ENCODE data around the gene ISOC2. TPM values are rescaled to one million over a fixed set of nuclear protein-coding genes. Genes with fewer than 3 reads are reported as not detected.
"Not testable (repeated sequence)": the region's sequence is repeated elsewhere in the genome, so short reads cannot be mapped to it uniquely, and the experiment has no call there.

Gene ISOC2
- polyA plus RNA-seq: 40.0 TPM

- no peaks in the 10 kb centered on the region for H3K9me3 Mint-ChIP-seq
- no peaks in the 10 kb centered on the region for H3K36me3 Mint-ChIP-seq
- peak within 1 kb of the TSS; percentile 49 to 93 (median 92) for H3K27ac Mint-ChIP-seq
- peaks cover 10 to 19% (median 15%) of the 10 kb centered on the region in 3 donors for H3K4me1 Mint-ChIP-seq
- peak within 1 kb of the TSS; percentile 82 to 98 (median 92) for H3K4me3 Mint-ChIP-seq
- H3K27me3 Mint-ChIP-seq: no peaks in the 10 kb centered on the region
Measured at GRCh38 chr19:55461259-55461973, at the start of gene ISOC2. Gene ISOC2 (minus strand): TSS chr19:55461642. CDS start chr19:55456486, 5,156 bp downstream.

DNA sequence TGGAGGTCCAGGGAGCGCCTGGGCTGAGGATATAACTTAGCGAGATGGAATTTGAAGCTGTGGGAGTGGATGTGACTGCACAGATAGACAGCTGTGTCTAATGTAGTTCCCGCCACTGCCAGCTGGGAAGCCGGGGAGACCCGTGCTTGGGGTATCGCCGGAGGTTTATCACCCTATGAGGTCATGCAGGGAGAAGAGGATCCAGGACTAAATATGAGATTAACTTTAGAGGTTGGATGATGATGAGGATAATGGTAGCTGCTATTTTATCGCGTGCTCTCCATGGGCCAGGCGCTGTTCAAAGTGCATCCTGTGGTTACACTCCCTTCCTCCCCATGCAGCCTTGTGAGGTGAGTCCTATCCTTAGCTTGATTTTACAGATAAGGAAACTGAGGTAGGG lies 46.7 kb upstream of the ISOC2 start:
- no peaks in the 10 kb centered on the region for H3K9me3 Mint-ChIP-seq
- peaks cover 3 to 12% (median 4%) of the 10 kb centered on the region in 3 donors for H3K4me1 Mint-ChIP-seq
- no peak overlapping the region for H3K27ac Mint-ChIP-seq
- peak overlapping the region in 1 of 4 donors; percentile 7 for H3K4me3 Mint-ChIP-seq
- peaks cover 2% of the 10 kb centered on the region for H3K36me3 Mint-ChIP-seq
- peaks cover 3% of the 10 kb centered on the region for H3K27me3 Mint-ChIP-seq

GRCh38 chr19:55504981-55505380 lies 43.5 kb upstream of the ISOC2 start:
- Mint-ChIP-seq H3K27me3 (no peaks in the 10 kb centered on the region), H3K9me3 (no peaks in the 10 kb centered on the region), H3K36me3 (peaks cover 4% of the 10 kb centered on the region)

GRCh38 chr19:55504252-55504603 lies 42.8 kb upstream of the ISOC2 start:
- Mint-ChIP-seq H3K27ac (peak overlapping the region; percentile 91 to 98 (median 93)), H3K36me3 (peaks cover 4% of the 10 kb centered on the region), H3K4me1 (peaks cover 5 to 14% (median 7%) of the 10 kb centered on the region in 3 donors), H3K4me3 (peak overlapping the region; percentile 83 to 96 (median 96)), H3K27me3 (no peaks in the 10 kb centered on the region), H3K9me3 (no peaks in the 10 kb centered on the region)

More at GRCh38 chr19:55504981-55505380, 43.5 kb upstream of the ISOC2 start:
- Mint-ChIP-seq H3K27ac (peak overlapping the region in 1 of 3 donors; percentile 58), H3K4me1 (peaks cover 5 to 14% (median 7%) of the 10 kb centered on the region in 3 donors), H3K4me3 (peak overlapping the region in 2 of 4 donors; percentile 9 to 26)

DNA sequence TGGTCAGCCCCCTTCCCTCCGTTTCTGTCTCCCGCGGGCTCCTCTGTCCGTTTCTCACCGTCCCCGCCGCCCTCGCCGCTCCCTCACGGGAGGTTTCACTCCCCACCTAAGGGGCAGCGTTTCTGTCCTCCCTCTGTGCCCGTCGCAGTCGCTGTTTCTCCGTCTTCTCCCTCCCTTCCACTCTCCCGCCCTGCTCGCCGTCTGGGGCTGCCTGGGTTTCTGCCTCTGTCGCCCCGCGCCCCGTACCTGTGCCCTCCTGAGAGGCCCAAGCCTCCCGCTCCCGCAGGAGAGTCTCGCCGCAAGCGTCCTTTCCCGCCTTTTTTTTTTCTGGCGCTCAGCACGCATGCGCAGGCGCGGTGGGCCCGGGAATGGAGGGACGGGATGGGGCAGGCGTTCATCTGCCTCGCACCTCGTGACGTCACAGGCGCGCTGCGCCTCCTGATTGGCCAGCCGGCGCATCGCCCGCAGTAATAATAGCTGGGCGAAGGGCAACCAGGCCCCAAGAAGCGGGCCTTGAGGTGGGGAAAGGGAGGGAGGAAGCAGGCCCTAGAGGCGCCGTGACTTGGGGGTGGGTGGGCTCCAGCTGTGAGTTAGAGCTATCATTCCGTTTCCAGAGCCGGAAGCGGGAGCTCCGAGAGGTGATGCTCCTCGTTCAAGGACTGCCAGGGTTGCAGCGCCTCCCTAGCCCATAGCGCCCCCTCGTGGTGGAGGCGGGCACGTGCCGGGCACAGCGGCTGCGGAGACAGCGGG lies 42.2 kb upstream of the ISOC2 start:
- H3K4me3 Mint-ChIP-seq: peak overlapping the region; percentile 83 to 96 (median 96)
- H3K27ac Mint-ChIP-seq: peak overlapping the region; percentile 91 to 98 (median 93)
- no peaks in the 10 kb centered on the region for H3K9me3 Mint-ChIP-seq
- H3K27me3 Mint-ChIP-seq: no peaks in the 10 kb centered on the region
- H3K4me1 Mint-ChIP-seq: peaks cover 5 to 14% (median 7%) of the 10 kb centered on the region in 3 donors
- peaks cover 4% of the 10 kb centered on the region for H3K36me3 Mint-ChIP-seq

DNA sequence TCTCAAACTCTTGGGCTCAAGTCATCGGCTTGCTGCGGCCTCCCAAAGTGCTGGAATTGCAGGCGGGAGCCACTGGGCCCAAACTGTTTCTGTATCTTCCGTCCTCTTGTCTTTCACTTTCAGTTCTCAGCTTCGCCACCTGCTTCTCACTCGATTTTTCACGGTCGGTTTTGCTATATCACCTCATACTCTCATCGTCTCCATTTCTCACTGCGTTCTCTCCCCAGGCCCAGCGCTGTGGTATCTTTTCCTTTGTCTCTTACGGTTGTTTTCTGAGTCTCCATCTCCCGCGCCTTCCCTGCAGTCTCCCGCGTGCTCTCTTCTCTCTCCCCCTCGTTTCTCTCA lies 41.7 kb upstream of the ISOC2 start:
- H3K9me3 Mint-ChIP-seq: no peaks in the 10 kb centered on the region
- no peaks in the 10 kb centered on the region for H3K27me3 Mint-ChIP-seq
- H3K36me3 Mint-ChIP-seq: peaks cover 4% of the 10 kb centered on the region
- peak overlapping the region; percentile 91 to 98 (median 93) for H3K27ac Mint-ChIP-seq
- peaks cover 5 to 14% (median 7%) of the 10 kb centered on the region in 3 donors for H3K4me1 Mint-ChIP-seq
- peak overlapping the region; percentile 83 to 96 (median 96) for H3K4me3 Mint-ChIP-seq

GRCh38 chr19:55502197-55502952 lies 40.9 kb upstream of the ISOC2 start:
- Mint-ChIP-seq H3K27me3 (no peaks in the 10 kb centered on the region), H3K27ac (peak overlapping the region; percentile 4 to 76 (median 21)), H3K4me1 (peaks cover 6 to 14% (median 7%) of the 10 kb centered on the region in 3 donors), H3K4me3 (peak overlapping the region in 2 of 4 donors; percentile 39 to 46), H3K9me3 (no peaks in the 10 kb centered on the region), H3K36me3 (peaks cover 3% of the 10 kb centered on the region)

- H3K36me3 Mint-ChIP-seq: peaks cover 3% of the 10 kb centered on the region
- H3K4me1 Mint-ChIP-seq: peaks cover 6 to 14% (median 7%) of the 10 kb centered on the region in 3 donors
- no peaks in the 10 kb centered on the region for H3K27me3 Mint-ChIP-seq
- no peak overlapping the region for H3K27ac Mint-ChIP-seq
- H3K9me3 Mint-ChIP-seq: no peaks in the 10 kb centered on the region
- no peak overlapping the region for H3K4me3 Mint-ChIP-seq
Measured at GRCh38 chr19:55500368-55500952, 39.0 kb upstream of the ISOC2 start.

DNA sequence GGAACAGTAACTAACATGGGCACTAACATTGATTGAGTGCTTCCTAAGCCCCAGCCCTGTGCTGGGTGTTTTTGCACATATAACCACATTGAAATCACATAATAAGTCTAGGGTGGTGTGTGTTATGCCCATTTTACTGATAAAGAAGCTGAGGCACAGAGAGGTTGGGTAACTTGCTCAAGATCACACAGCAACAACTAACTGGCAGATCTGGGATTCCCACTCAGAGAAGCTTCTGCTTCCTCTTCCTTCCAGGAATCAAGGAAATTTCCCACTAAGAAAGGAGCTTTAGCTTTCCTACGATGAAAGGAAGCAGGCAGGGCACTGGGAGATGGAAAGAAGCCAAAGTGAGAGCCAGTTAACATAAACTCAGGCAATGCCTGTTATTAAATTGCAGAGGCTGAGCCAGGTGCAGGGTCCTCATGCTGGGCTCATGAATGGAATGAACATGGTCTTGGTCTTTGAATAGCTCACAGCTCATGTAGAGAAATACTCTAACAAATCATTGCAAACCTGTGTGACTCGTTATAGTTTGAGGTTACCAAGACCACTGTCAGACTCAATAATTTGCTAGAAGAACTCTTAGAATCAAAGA lies 36.9 kb upstream of the ISOC2 start:
- peaks cover 4 to 5% (median 5%) of the 10 kb centered on the region in 3 donors for H3K4me1 Mint-ChIP-seq
- no peaks in the 10 kb centered on the region for H3K9me3 Mint-ChIP-seq
- peaks cover 3% of the 10 kb centered on the region for H3K27me3 Mint-ChIP-seq
- H3K27ac Mint-ChIP-seq: no peak overlapping the region
- H3K4me3 Mint-ChIP-seq: peak overlapping the region in 1 of 4 donors; percentile 29
- H3K36me3 Mint-ChIP-seq: peaks cover 3% of the 10 kb centered on the region

DNA sequence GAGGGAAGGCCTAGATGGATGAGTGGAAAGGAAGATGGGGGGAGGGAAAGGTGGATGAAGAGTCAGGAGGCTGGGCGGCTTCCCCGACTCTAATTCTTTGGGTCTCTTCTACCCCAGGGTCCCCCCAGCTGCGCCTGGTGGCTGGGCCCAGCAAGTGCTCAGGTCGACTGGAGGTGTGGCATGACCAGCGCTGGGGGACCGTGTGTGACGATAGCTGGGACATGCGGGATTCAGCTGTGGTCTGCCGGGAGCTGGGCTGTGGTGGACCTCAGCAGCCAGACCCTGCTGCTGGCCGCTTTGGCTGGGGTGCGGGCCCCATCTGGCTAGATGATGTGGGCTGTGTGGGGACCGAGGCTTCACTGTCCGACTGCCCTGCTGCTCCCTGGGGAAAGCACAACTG lies 36.3 kb upstream of the ISOC2 start:
- Mint-ChIP-seq H3K36me3 (peaks cover 1% of the 10 kb centered on the region), H3K4me1 (peaks cover 0 to 3% (median 1%) of the 10 kb centered on the region in 3 donors), H3K9me3 (no peaks in the 10 kb centered on the region), H3K27ac (no peak overlapping the region), H3K4me3 (no peak overlapping the region), H3K27me3 (peaks cover 8% of the 10 kb centered on the region)

- not testable (repeated sequence) for H3K36me3 Mint-ChIP-seq, H3K4me1 Mint-ChIP-seq, H3K27ac Mint-ChIP-seq, H3K9me3 Mint-ChIP-seq
- Mint-ChIP-seq H3K27me3 (peaks cover 12% of the 10 kb centered on the region), H3K4me3 (peak overlapping the region in 1 of 4 donors; percentile 68)
Measured at GRCh38 chr19:55496820-55497219, 35.4 kb upstream of the ISOC2 start.

DNA sequence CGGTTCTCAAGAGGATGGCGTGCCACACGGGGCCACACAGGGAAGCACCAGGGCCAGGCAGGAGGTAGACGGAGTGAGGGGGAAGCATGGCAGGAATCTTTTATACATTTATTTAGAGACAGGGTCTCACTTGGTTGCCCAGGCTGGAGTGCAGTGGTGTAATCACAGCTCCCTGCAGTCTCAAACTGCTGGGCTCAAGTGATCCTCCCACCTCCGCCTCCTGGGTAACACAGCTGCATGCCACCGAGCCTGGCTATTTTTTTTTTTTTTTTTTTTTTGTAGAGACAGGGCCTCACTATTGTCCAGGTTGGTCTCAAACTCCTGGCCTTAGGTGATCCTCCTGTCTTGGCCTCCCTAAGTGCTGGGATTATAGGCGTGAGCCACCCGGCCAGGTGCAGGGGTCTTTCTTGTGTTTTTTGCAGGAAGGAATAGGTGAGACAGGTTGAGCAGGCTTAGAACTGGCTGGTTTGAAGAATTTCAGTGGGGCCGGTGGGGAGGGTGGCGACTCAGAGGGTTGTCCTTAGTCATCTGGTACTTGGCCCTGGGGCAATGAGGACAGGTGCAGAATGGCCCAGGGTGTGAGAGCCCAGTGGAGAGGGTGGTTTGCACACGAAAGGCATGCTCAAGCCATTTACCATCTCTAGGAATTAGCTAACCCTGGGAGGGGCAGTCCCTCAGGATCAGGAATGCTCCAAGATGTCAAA lies 34.4 kb upstream of the ISOC2 start:
- H3K4me3 Mint-ChIP-seq: peak overlapping the region in 1 of 4 donors; percentile 5
- H3K9me3 Mint-ChIP-seq: no peaks in the 10 kb centered on the region
- H3K36me3 Mint-ChIP-seq: no peaks in the 10 kb centered on the region
- H3K27ac Mint-ChIP-seq: no peak overlapping the region
- peaks cover 12% of the 10 kb centered on the region for H3K27me3 Mint-ChIP-seq
- peaks cover 0 to 1% (median 0%) of the 10 kb centered on the region in 3 donors for H3K4me1 Mint-ChIP-seq

GRCh38 chr19:55494172-55494761 lies 32.8 kb upstream of the ISOC2 start:
- Mint-ChIP-seq H3K27ac (no peak overlapping the region), H3K4me1 (peaks cover 0 to 1% (median 0%) of the 10 kb centered on the region in 3 donors), H3K4me3 (no peak overlapping the region), H3K36me3 (no peaks in the 10 kb centered on the region), H3K9me3 (no peaks in the 10 kb centered on the region), H3K27me3 (peaks cover 12% of the 10 kb centered on the region)
